ENCODE measurements around the gene C3orf20. TPM values are rescaled to one million over a fixed set of nuclear protein-coding genes. Genes with fewer than 3 reads are reported as not detected.

Gene C3orf20
- total and polyA plus RNA-seq, 2 donors (not counting 1 experiment from before 2014, with no cell fraction given), result 0.12 to 0.34 TPM

DNA sequence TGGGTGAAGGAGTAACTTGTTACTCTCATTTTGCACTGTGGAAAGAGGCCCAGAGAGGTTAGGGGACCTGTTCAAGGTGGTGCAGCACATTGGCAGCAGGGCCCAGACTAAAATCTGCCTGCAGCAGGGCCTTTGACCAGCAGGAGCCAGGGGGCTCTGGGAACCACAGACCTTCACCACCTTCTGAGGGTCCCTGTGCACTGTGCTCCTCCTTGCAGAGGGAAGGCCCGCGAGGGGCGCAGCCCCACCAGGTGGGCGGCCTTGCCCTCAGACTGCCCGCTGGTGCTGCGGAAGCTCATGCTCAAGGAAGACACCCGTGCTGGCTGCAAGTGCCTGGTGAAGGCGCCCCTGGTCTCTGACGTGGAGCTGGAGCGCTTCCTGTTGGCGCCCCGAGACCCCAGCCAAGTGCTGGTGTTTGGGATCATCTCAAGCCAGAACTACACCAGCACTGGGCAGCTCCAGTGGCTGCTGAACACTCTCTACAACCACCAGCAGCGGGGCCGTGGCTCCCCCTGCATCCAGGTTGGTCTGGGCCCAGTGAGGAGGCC, 82.3 kb downstream of the C3orf20 start:
- Mint-ChIP-seq H3K4me3 (no peak overlapping the region), H3K27me3 (peaks cover 13% of the 10 kb centered on the region), H3K27ac (no peak overlapping the region), H3K9me3 (ENCODE audit: insufficient read depth) (no peaks in the 10 kb centered on the region), H3K4me1 (no peaks in the 10 kb centered on the region)
- ChIA-PET CTCF (no interaction called here), POLR2A (no interaction called here)
- no peak for ATAC-seq (ENCODE audit: low read depth)
- H3K4me1 ChIP-seq (ENCODE audit: control insufficient read depth in 2 of 2, insufficient read depth in 2 of 2, low read length in 2 of 2), result no peaks in the 10 kb centered on the region
- no peaks in the 10 kb centered on the region for H3K79me2 ChIP-seq (ENCODE audit: control insufficient read depth, insufficient read depth, low read length)
- no peak for TF ChIP-seq EZH2 (IDR thresholded peaks at IDR 0.05; ENCODE audit: borderline replicate concordance, insufficient read depth, low read depth, low read length, poor library complexity, severe bottlenecking)
- TF ChIP-seq, protein P1, sequence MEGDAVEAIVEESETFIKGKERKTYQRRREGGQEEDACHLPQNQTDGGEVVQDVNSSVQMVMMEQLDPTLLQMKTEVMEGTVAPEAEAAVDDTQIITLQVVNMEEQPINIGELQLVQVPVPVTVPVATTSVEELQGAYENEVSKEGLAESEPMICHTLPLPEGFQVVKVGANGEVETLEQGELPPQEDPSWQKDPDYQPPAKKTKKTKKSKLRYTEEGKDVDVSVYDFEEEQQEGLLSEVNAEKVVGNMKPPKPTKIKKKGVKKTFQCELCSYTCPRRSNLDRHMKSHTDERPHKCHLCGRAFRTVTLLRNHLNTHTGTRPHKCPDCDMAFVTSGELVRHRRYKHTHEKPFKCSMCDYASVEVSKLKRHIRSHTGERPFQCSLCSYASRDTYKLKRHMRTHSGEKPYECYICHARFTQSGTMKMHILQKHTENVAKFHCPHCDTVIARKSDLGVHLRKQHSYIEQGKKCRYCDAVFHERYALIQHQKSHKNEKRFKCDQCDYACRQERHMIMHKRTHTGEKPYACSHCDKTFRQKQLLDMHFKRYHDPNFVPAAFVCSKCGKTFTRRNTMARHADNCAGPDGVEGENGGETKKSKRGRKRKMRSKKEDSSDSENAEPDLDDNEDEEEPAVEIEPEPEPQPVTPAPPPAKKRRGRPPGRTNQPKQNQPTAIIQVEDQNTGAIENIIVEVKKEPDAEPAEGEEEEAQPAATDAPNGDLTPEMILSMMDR (IDR thresholded peaks at IDR 0.05), result no peak
- intact Hi-C loops (cut with micrococcal nuclease), result no loop called here
- H3K9ac ChIP-seq (ENCODE audit: low read length), result no peak overlapping the region
- H2AFZ ChIP-seq (ENCODE audit: insufficient read depth, low read depth, low read length, poor library complexity, severe bottlenecking), result no peak overlapping the region
- H4K20me1 ChIP-seq (ENCODE audit: control insufficient read depth, insufficient read depth, low read length, poor library complexity, severe bottlenecking), result no peaks in the 10 kb centered on the region
- no peak overlapping the region for H3K4me3 ChIP-seq (ENCODE audit: control extremely low read depth in 1 of 5, extremely low read depth in 1 of 5, insufficient read depth in 1 of 5, low read depth in 2 of 5, low read length in 4 of 5)
- no peaks in the 10 kb centered on the region for H3K36me3 ChIP-seq (replicated peaks in 1 of 2; ENCODE audit: control extremely low read depth in 1 of 2, control insufficient read depth in 1 of 2, extremely low read depth in 1 of 2, insufficient read depth in 2 of 2, low read length in 1 of 2)
- H3K27ac ChIP-seq (ENCODE audit: low read length in 2 of 2), result no peak overlapping the region
- no peak for DNase-seq
- 97% methylated on average over 12 of the region's 14 CpGs for WGBS (ENCODE audit: insufficient coverage)
- no peaks in the 10 kb centered on the region for H3K27me3 ChIP-seq (replicated peaks in 1 of 4; ENCODE audit: control extremely low read depth in 1 of 4, control insufficient read depth in 3 of 4, insufficient read depth in 4 of 4, low read length in 3 of 4)
- H3K9me3 ChIP-seq (ENCODE audit: control extremely low read depth in 1 of 3, control insufficient read depth in 2 of 3, insufficient read depth in 1 of 3, low read length in 2 of 3), result peaks cover 0 to 7% (median 0%) of the 10 kb centered on the region in 3 donors
- H3K4me2 ChIP-seq (replicated peaks; ENCODE audit: low read depth, low read length, poor library complexity, severe bottlenecking), result no peak overlapping the region

DNA sequence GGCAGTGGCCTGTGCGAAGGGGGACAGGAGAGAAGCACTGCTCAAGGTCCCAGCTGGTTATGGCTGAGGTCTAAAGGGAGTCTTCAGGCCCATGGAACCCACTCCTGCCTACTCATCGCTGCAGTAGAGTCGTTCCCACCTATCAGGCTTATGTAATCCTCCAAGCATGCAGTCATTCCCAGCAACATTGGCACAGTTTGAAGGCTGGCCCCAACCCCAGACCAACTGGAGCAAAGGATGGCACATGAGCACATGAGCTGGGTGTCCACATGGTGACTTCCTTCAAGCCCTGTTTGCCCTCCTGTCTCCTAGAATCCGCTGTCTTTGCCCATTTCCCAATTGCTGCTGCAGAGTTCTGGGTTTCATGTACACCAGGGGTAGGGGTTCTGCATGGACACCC, 83.4 kb downstream of the C3orf20 start:
- H3K36me3 ChIP-seq (replicated peaks in 1 of 2; ENCODE audit: control extremely low read depth in 1 of 2, control insufficient read depth in 1 of 2, extremely low read depth in 1 of 2, insufficient read depth in 2 of 2, low read length in 1 of 2), result no peaks in the 10 kb centered on the region
- H2AFZ ChIP-seq (ENCODE audit: insufficient read depth, low read depth, low read length, poor library complexity, severe bottlenecking), result no peak overlapping the region
- DNase-seq (no peak), ATAC-seq (ENCODE audit: low read depth) (no peak)
- Mint-ChIP-seq H3K4me1 (no peaks in the 10 kb centered on the region), H3K27ac (no peak overlapping the region), H3K27me3 (peaks cover 13% of the 10 kb centered on the region), H3K4me3 (no peak overlapping the region), H3K9me3 (ENCODE audit: insufficient read depth) (no peaks in the 10 kb centered on the region)
- 100% methylated on average over 3 of the region's 4 CpGs for WGBS (ENCODE audit: insufficient coverage)
- intact Hi-C loops (cut with micrococcal nuclease), result no loop called here
- peaks cover 0 to 6% (median 0%) of the 10 kb centered on the region in 4 experiments for H3K27me3 ChIP-seq (replicated peaks in 1 of 4; ENCODE audit: control extremely low read depth in 1 of 4, control insufficient read depth in 3 of 4, insufficient read depth in 4 of 4, low read length in 3 of 4)
- H3K9ac ChIP-seq (ENCODE audit: low read length), result no peak overlapping the region
- no peaks in the 10 kb centered on the region for H4K20me1 ChIP-seq (ENCODE audit: control insufficient read depth, insufficient read depth, low read length, poor library complexity, severe bottlenecking)
- no peaks in the 10 kb centered on the region for H3K4me1 ChIP-seq (ENCODE audit: control insufficient read depth in 2 of 2, insufficient read depth in 2 of 2, low read length in 2 of 2)
- H3K4me3 ChIP-seq (ENCODE audit: control extremely low read depth in 1 of 5, extremely low read depth in 1 of 5, insufficient read depth in 1 of 5, low read depth in 2 of 5, low read length in 4 of 5), result no peak overlapping the region
- ChIA-PET POLR2A (no interaction called here), CTCF (no interaction called here)
- no peak for TF ChIP-seq EZH2 (IDR thresholded peaks at IDR 0.05; ENCODE audit: borderline replicate concordance, insufficient read depth, low read depth, low read length, poor library complexity, severe bottlenecking)
- TF ChIP-seq, protein P1 (IDR thresholded peaks at IDR 0.05), result no peak
- peaks cover 0 to 15% (median 0%) of the 10 kb centered on the region in 3 donors for H3K9me3 ChIP-seq (ENCODE audit: control extremely low read depth in 1 of 3, control insufficient read depth in 2 of 3, insufficient read depth in 1 of 3, low read length in 2 of 3)
- H3K4me2 ChIP-seq (replicated peaks; ENCODE audit: low read depth, low read length, poor library complexity, severe bottlenecking), result no peak overlapping the region
- H3K79me2 ChIP-seq (ENCODE audit: control insufficient read depth, insufficient read depth, low read length), result no peaks in the 10 kb centered on the region
- no peak overlapping the region for H3K27ac ChIP-seq (ENCODE audit: low read length in 2 of 2)
